CD4-positive, alpha-beta memory T cell (primary cell): ENCODE data around the gene PRAMEF13. TPM values are rescaled to one million over a fixed set of nuclear protein-coding genes. Genes with fewer than 3 reads are reported as not detected.
"Not testable (repeated sequence)": the region's sequence is repeated elsewhere in the genome, so short reads cannot be mapped to it uniquely, and the experiment has no call there.

Source experiments
- CTCF ChIA-PET: fragments of 350-600 bp; sonication (Branson Sonifier 250); formaldehyde crosslinking; loops from one replicate; lab custom pipeline; 2021; ENCODE audit warnings: inconsistent platforms; ENCODE audit not compliant: partially characterized antibody; lab: Charles Lee
- POLR2A ChIA-PET: fragments of 350-600 bp; sonication (Branson Sonifier 250); formaldehyde crosslinking; loops from one replicate; lab custom pipeline; 2021; ENCODE audit not compliant: partially characterized antibody; lab: Charles Lee
- DNase-seq, 5 donors: peaks; one replicate each; pipeline versions ENCODE4 v3.0.0 to v3.0.0-alpha.2; 2020 to 2022; ENCODE audit warnings: mixed read lengths in 1 of 5
- H3K27ac ChIP-seq: one replicate; pipeline ENCODE4 v1.7.0; 2013; ENCODE audit warnings: low read depth, low read length
- H3K27me3 ChIP-seq: 2 replicates; pipeline ENCODE4 v1.7.0; 2013; ENCODE audit warnings: mild to moderate bottlenecking, low read length, moderate library complexity; ENCODE audit not compliant: insufficient read depth
- H3K36me3 ChIP-seq: 2 replicates; pipeline ENCODE4 v1.7.0; 2013; ENCODE audit warnings: mild to moderate bottlenecking, low read length, moderate library complexity; ENCODE audit not compliant: insufficient read depth
- H3K4me1 ChIP-seq: 2 replicates; pipeline ENCODE4 v1.7.0; 2013; ENCODE audit warnings: mild to moderate bottlenecking, low read length, moderate library complexity; ENCODE audit not compliant: insufficient read depth
- H3K4me3 ChIP-seq, 2 donors: one replicate each; pipeline ENCODE4 v1.7.0; 2013; ENCODE audit warnings: low read length in 2 of 2, mild to moderate bottlenecking in 1 of 2
- H3K9me3 ChIP-seq, 2 donors: one replicate each; pipeline ENCODE4 v1.7.0; 2013; ENCODE audit warnings: low read length in 2 of 2, control low read depth in 1 of 2; ENCODE audit not compliant: control insufficient read depth in 1 of 2
- H3K27ac Mint-ChIP-seq, 7 donors: one replicate each; pipeline ENCODE4 v1.8.0; 2020 to 2021; ENCODE audit warnings: mixed read lengths in 7 of 7, mild to moderate bottlenecking in 6 of 7, inconsistent platforms in 3 of 7, moderate library complexity in 3 of 7
- H3K27me3 Mint-ChIP-seq, 2 donors: one replicate each; pipeline ENCODE4 v1.8.0; 2020 to 2021; ENCODE audit warnings: mixed read lengths in 2 of 2
- H3K36me3 Mint-ChIP-seq, 2 donors: one replicate each; pipeline ENCODE4 v1.8.0; 2020 to 2021; ENCODE audit warnings: mixed read lengths in 2 of 2, inconsistent platforms in 1 of 2, mild to moderate bottlenecking in 1 of 2
- H3K4me1 Mint-ChIP-seq, 4 donors: one replicate each; pipeline ENCODE4 v1.8.0; 2020 to 2021; ENCODE audit warnings: mixed read lengths in 4 of 4, mild to moderate bottlenecking in 1 of 4
- H3K4me3 Mint-ChIP-seq, 8 donors: one replicate each; pipeline ENCODE4 v1.8.0; 2020 to 2021; ENCODE audit warnings: mixed read lengths in 8 of 8, mild to moderate bottlenecking in 7 of 8, moderate library complexity in 6 of 8, inconsistent platforms in 3 of 8
- H3K9me3 Mint-ChIP-seq, 8 donors: one replicate each; pipeline ENCODE4 v1.8.0; 2020 to 2021; ENCODE audit warnings: mixed read lengths in 8 of 8, mild to moderate bottlenecking in 5 of 8, inconsistent platforms in 3 of 8, moderate library complexity in 1 of 8
- intact Hi-C: fragments of 100-400 bp; cut with micrococcal nuclease; formaldehyde crosslinking; loops from one replicate; pipeline ENCODE4 v1.15.1; 2023
- polyA plus RNA-seq, 2 donors: library from polyadenylated mRNA; unstranded; fragments of 300-500 nt; fragmentation: Illumina TruSeq; gene quantifications; one replicate each; pipeline ENCODE4 v1.2.3, GENCODE V29; 2021
- total RNA-seq, 2 experiments: library from RNA; stranded (reverse); gene quantifications; one replicate each; pipeline ENCODE4 v1.2.3, GENCODE V29; 2021

The PRAMEF13 gene
- total and polyA plus RNA-seq, 4 experiments from 2014 or later, result not detected

DNA sequence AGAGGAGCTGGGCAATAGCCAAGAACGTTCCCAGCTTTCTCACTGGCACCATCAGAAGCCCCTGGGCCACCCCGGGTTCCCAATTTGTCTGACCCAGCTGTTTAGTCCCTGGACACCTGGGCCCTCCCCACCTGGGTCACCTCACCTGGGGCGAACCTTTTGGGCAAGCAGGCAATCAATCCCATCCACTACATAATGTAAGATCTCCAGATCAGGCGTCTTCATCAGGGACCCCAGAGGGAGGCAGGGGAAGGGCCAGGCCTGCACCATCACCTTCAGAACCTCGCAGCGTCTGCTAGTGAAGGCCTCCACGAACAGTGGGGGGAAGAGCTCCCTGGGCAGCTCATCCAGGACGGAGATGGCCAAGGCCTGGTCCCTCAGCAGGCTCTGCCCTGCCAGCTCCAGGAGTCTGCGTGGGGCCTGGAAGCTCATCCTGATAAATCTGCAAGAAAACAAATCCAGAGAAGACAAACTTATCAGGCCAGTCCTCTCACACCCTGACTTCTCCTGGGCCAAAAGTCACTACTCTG, 24.5 kb upstream of the PRAMEF13 start, which contains the start of gene PRAMEF18:
TSS of gene PRAMEF18 (minus strand) at position 480 of the 530 bp plus-strand sequence. CDS start at position 432, 48 bp downstream.
- CTCF ChIA-PET, result interaction anchor here (1.0 kb wide), 1 partner anchor 9 kb away, joined by 3 read pairs; no protein-coding TSS in a partner anchor
- Mint-ChIP-seq H3K27ac (peak within 1 kb of the TSS in 1 of 7 donors; percentile 35), H3K27me3 (peaks cover 4 to 17% of the 10 kb centered on the region in 2 donors)
- intact Hi-C loops, H3K36me3 Mint-ChIP-seq, H3K9me3 Mint-ChIP-seq, H3K27me3 ChIP-seq, POLR2A ChIA-PET, H3K9me3 ChIP-seq, H3K4me3 Mint-ChIP-seq, H3K27ac ChIP-seq, H3K4me3 ChIP-seq, H3K4me1 ChIP-seq, DNase-seq, H3K4me1 Mint-ChIP-seq, H3K36me3 ChIP-seq: not testable (repeated sequence)

DNA sequence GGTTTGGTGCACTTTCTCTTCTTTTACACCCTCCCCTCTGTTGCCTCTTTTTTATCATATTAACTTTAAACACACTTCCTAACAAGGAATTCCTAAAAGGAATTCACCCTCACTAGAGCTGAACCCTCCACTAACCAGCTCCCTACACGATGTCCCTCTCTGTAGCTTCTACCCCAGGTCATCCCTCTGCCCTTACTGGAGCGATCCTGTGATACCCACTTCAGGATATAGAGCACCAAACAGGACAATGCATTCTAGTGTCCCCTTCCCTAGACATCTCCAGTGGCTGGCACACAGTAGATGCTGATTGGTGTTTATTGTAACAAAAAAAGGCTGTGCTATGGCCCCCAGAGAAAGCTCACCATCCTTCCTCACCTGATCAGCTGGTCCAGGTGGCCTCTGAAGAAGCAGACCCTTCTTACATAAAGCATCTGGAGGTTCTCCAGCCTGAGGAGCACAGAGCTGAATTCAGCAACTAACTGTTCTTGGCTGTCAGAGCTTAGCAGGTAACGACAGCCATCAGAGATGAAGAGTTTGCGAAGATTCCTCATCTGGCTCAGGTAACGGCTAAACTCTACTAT, 23.4 kb upstream of the PRAMEF13 start:
- no peak overlapping the region for H3K4me3 Mint-ChIP-seq
- DNase-seq, result no peak
- POLR2A ChIA-PET, result no interaction called here
- Histone ChIP-seq H3K27me3 (no peaks in the 10 kb centered on the region), H3K9me3 (no peaks in the 10 kb centered on the region), H3K27ac (no peak overlapping the region), H3K36me3 (no peaks in the 10 kb centered on the region), H3K4me1 (no peaks in the 10 kb centered on the region), H3K4me3 (no peak overlapping the region)
- no peak overlapping the region for H3K27ac Mint-ChIP-seq
- CTCF ChIA-PET, result no interaction called here
- intact Hi-C loops, result no loop called here
- H3K36me3 Mint-ChIP-seq, result no peaks in the 10 kb centered on the region
- no peaks in the 10 kb centered on the region for H3K9me3 Mint-ChIP-seq
- H3K4me1 Mint-ChIP-seq, result peaks cover 0 to 1% (median 0%) of the 10 kb centered on the region in 4 donors
- H3K27me3 Mint-ChIP-seq, result peaks cover 4 to 13% of the 10 kb centered on the region in 2 donors

- H3K27ac ChIP-seq, CTCF ChIA-PET, H3K4me3 ChIP-seq, H3K4me1 Mint-ChIP-seq, H3K4me1 ChIP-seq, H3K9me3 Mint-ChIP-seq, H3K9me3 ChIP-seq, intact Hi-C loops, H3K36me3 Mint-ChIP-seq, POLR2A ChIA-PET, DNase-seq, H3K27me3 ChIP-seq, H3K27ac Mint-ChIP-seq, H3K4me3 Mint-ChIP-seq, H3K36me3 ChIP-seq: not testable (repeated sequence)
- peaks cover 2 to 12% of the 10 kb centered on the region in 2 donors for H3K27me3 Mint-ChIP-seq
These were observed 21.6 kb upstream of the PRAMEF13 start for GRCh38 chr1:13222788-13223187.

DNA sequence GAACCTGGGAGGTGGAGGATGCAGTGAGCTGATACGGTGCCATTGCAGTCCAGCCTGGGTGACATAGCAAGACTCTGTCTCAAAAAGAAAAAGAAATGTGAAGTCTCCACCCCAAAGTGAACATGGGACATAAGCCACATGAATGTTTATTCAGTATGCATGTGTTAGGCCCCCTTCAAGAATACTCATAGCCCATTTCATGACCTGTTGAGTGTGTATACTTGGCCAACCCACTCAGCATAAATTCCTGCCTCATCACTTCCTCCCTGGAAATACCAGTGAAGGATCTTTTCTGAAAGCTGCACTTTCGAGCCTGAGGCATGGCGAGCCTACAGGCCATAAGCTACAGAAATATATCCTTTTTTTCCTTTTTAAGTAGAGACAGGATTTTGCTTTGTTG, 18.0 kb upstream of the PRAMEF13 start:
- POLR2A ChIA-PET, CTCF ChIA-PET, H3K27me3 Mint-ChIP-seq, intact Hi-C loops, H3K4me3 ChIP-seq, H3K4me1 Mint-ChIP-seq, H3K36me3 Mint-ChIP-seq, H3K27ac Mint-ChIP-seq, H3K4me3 Mint-ChIP-seq, DNase-seq, H3K9me3 Mint-ChIP-seq, H3K4me1 ChIP-seq, H3K27ac ChIP-seq, H3K27me3 ChIP-seq, H3K36me3 ChIP-seq, H3K9me3 ChIP-seq: not testable (repeated sequence)

- CTCF ChIA-PET, H3K4me1 Mint-ChIP-seq, H3K4me1 ChIP-seq, H3K27me3 ChIP-seq, intact Hi-C loops, H3K36me3 Mint-ChIP-seq, H3K4me3 ChIP-seq, H3K27ac Mint-ChIP-seq, H3K36me3 ChIP-seq, DNase-seq, H3K27ac ChIP-seq, H3K27me3 Mint-ChIP-seq, H3K9me3 ChIP-seq, H3K9me3 Mint-ChIP-seq, POLR2A ChIA-PET, H3K4me3 Mint-ChIP-seq: not testable (repeated sequence)
These were observed 15.4 kb upstream of the PRAMEF13 start for GRCh38 chr1:13216619-13217018.

DNA sequence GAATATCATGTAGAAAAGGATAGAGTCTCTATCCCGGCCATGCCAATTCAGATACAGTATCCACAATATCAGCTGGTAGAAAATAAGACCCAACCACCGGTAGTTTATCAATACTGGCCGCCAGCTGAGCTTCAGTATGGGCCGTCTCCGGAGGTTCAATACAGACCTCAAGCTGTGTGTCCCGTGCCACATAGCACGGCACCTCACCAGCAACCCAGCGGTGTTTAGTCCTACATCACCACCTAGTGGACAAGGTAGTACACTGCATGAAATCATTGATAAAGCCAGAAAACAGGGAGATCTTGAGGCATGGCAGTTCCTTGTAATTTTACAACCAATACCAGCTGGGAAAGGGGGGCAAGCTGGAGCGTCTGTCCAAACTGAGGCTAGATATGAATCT, 7.5 kb upstream of the PRAMEF13 start:
- H3K27me3 ChIP-seq, H3K9me3 ChIP-seq, intact Hi-C loops, H3K27me3 Mint-ChIP-seq, POLR2A ChIA-PET, H3K4me1 Mint-ChIP-seq, H3K36me3 Mint-ChIP-seq, H3K9me3 Mint-ChIP-seq, H3K4me3 Mint-ChIP-seq, DNase-seq, H3K27ac ChIP-seq, H3K4me1 ChIP-seq, H3K4me3 ChIP-seq, CTCF ChIA-PET, H3K36me3 ChIP-seq, H3K27ac Mint-ChIP-seq: not testable (repeated sequence)

- intact Hi-C loops, H3K27me3 Mint-ChIP-seq, H3K4me1 Mint-ChIP-seq, H3K4me3 Mint-ChIP-seq, H3K9me3 ChIP-seq, H3K36me3 ChIP-seq, CTCF ChIA-PET, H3K4me3 ChIP-seq, H3K27me3 ChIP-seq, H3K36me3 Mint-ChIP-seq, H3K27ac Mint-ChIP-seq, H3K27ac ChIP-seq, H3K9me3 Mint-ChIP-seq, POLR2A ChIA-PET, H3K4me1 ChIP-seq, DNase-seq: not testable (repeated sequence)
These were observed 29.7 kb downstream of the PRAMEF13 start, which contains the start of gene PRAMEF9 for GRCh38 chr1:13171548-13171947. Gene PRAMEF9 (plus strand): TSS chr1:13171848. CDS start chr1:13175281, 3,433 bp downstream.
